ENCODE measurements around the gene EPPIN. TPM values are rescaled to one million over a fixed set of nuclear protein-coding genes. Genes with fewer than 3 reads are reported as not detected.

Gene EPPIN
- total and polyA plus RNA-seq, 7 donors: not detected

GRCh38 chr20:45509091-45509490, 38.1 kb downstream of the EPPIN start:
- Histone ChIP-seq H3K9me3 (no peaks in the 10 kb centered on the region), H3K4me1 (no peaks in the 10 kb centered on the region), H3K27ac (no peak overlapping the region), H3K4me3 (no peak overlapping the region), H3K36me3 (no peaks in the 10 kb centered on the region), H3K27me3 (no peaks in the 10 kb centered on the region)
- TF ChIP-seq EP300 (IDR thresholded peaks at IDR 0.05): no peak
- no peak for TF ChIP-seq POLR2A (IDR thresholded peaks at IDR 0.05)
- TF ChIP-seq POLR2AphosphoS5 (IDR thresholded peaks at IDR 0.05): no peak
- TF ChIP-seq CTCF (IDR thresholded peaks at IDR 0.05): no peak
- WGBS, 2 donors: 81 to 86% methylated on average over 4 of the region's 4 CpGs
- intact Hi-C loops (cut with DNase I): no loop called here
- DNase-seq: no peak

- no peak for TF ChIP-seq POLR2AphosphoS5 (IDR thresholded peaks at IDR 0.05)
- no peak for TF ChIP-seq EP300 (IDR thresholded peaks at IDR 0.05)
- no peak for TF ChIP-seq CTCF (IDR thresholded peaks at IDR 0.05)
- TF ChIP-seq POLR2A (IDR thresholded peaks at IDR 0.05): no peak
- no peaks in the 10 kb centered on the region for H3K9me3 ChIP-seq
- H3K4me1 ChIP-seq: no peaks in the 10 kb centered on the region
- H3K36me3 ChIP-seq: no peaks in the 10 kb centered on the region
- no peak overlapping the region for H3K4me3 ChIP-seq
- no peak overlapping the region for H3K27ac ChIP-seq
- no peak for DNase-seq
- 74 to 79% methylated on average over 7 of the region's 7 CpGs for WGBS, 2 donors
- intact Hi-C loops (cut with DNase I): no loop called here
- no peaks in the 10 kb centered on the region for H3K27me3 ChIP-seq
These were observed 38.9 kb downstream of the EPPIN start for GRCh38 chr20:45508068-45508886.

- intact Hi-C loops (cut with DNase I): no loop called here
- no peak for TF ChIP-seq CTCF (IDR thresholded peaks at IDR 0.05)
- TF ChIP-seq POLR2AphosphoS5 (IDR thresholded peaks at IDR 0.05): no peak
- no peak for TF ChIP-seq EP300 (IDR thresholded peaks at IDR 0.05)
- no peak for TF ChIP-seq POLR2A (IDR thresholded peaks at IDR 0.05)
- Histone ChIP-seq H3K27me3 (no peaks in the 10 kb centered on the region), H3K4me3 (no peak overlapping the region), H3K4me1 (peaks cover 0 to 9% (median 8%) of the 10 kb centered on the region in 4 donors), H3K27ac (no peak overlapping the region), H3K36me3 (no peaks in the 10 kb centered on the region), H3K9me3 (no peaks in the 10 kb centered on the region)
- WGBS, 2 donors: 85 to 91% methylated on average over 5 of the region's 5 CpGs
- DNase-seq: no peak
These were observed 40.0 kb downstream of the EPPIN start for GRCh38 chr20:45507011-45507820.

GRCh38 chr20:45506398-45506797, 40.8 kb downstream of the EPPIN start:
- intact Hi-C loops (cut with DNase I): no loop called here
- no peaks in the 10 kb centered on the region for H3K27me3 ChIP-seq
- H3K27ac ChIP-seq: no peak overlapping the region
- TF ChIP-seq POLR2AphosphoS5 (IDR thresholded peaks at IDR 0.05): no peak
- no peak overlapping the region for H3K4me3 ChIP-seq
- H3K9me3 ChIP-seq: no peaks in the 10 kb centered on the region
- no peak for DNase-seq
- no peaks in the 10 kb centered on the region for H3K36me3 ChIP-seq
- WGBS, 2 donors: 89 to 95% methylated on average over 2 of the region's 2 CpGs
- peaks cover 0 to 17% (median 14%) of the 10 kb centered on the region in 4 donors for H3K4me1 ChIP-seq

GRCh38 chr20:45503403-45503802, 43.8 kb downstream of the EPPIN start:
- H3K36me3 ChIP-seq: no peaks in the 10 kb centered on the region
- no peak overlapping the region for H3K27ac ChIP-seq
- WGBS, 2 donors: 11 to 49% methylated on average over 2 of the region's 2 CpGs
- peaks cover 0 to 27% (median 17%) of the 10 kb centered on the region in 4 donors for H3K4me1 ChIP-seq
- no peak for DNase-seq
- intact Hi-C loops (cut with DNase I): no loop called here
- no peak overlapping the region for H3K4me3 ChIP-seq
- TF ChIP-seq CTCF (IDR thresholded peaks at IDR 0.05) (no peak), POLR2A (IDR thresholded peaks at IDR 0.05) (no peak), POLR2AphosphoS5 (IDR thresholded peaks at IDR 0.05) (no peak), EP300 (IDR thresholded peaks at IDR 0.05) (no peak)
- no peaks in the 10 kb centered on the region for H3K27me3 ChIP-seq
- no peaks in the 10 kb centered on the region for H3K9me3 ChIP-seq
